Uterus (tissue), 2 donors: ENCODE data around the gene EPGN.

Experiments used
- POLR2A ChIP-seq, 2 donors: fragments of 450-650 bp; IDR thresholded peaks; one replicate each; pipeline ENCODE4 v1.6.1; 2016; ENCODE audit warnings: antibody characterized with exemption in 2 of 2, mild to moderate bottlenecking in 1 of 2, moderate library complexity in 1 of 2
- TF ChIP-seq, protein P1 (sequence below), 4 experiments: fragments of 200-600 bp in 2 of 4; fragments of 450-650 bp in 2 of 4; sonication (generic) in 2 of 4; IDR thresholded peaks; one replicate each; pipeline ENCODE4 v1.5.1; 2016 to 2019; ENCODE audit warnings: antibody characterized with exemption in 4 of 4, mild to moderate bottlenecking in 2 of 4, moderate library complexity in 1 of 4

DNA sequence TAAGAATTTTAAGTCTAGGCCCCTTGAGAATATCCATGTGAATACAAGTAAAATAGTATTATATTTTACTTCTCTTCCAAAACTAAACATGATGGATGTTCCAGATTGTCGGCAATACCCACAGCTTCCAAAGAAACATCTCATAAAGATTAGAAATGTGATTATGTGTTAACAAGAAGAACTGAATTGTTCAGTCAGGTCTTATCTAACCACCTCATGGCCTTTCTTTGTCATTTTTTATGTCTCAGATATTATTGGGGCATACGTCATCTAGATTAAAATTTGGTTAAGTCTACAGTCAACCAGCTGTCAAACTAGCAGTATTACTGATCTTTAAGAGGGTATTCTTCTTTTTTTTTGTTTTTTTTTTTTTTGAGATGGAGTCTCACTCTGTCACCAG is 10.0 kb downstream of the EPGN start:
- TF ChIP-seq, protein P1, sequence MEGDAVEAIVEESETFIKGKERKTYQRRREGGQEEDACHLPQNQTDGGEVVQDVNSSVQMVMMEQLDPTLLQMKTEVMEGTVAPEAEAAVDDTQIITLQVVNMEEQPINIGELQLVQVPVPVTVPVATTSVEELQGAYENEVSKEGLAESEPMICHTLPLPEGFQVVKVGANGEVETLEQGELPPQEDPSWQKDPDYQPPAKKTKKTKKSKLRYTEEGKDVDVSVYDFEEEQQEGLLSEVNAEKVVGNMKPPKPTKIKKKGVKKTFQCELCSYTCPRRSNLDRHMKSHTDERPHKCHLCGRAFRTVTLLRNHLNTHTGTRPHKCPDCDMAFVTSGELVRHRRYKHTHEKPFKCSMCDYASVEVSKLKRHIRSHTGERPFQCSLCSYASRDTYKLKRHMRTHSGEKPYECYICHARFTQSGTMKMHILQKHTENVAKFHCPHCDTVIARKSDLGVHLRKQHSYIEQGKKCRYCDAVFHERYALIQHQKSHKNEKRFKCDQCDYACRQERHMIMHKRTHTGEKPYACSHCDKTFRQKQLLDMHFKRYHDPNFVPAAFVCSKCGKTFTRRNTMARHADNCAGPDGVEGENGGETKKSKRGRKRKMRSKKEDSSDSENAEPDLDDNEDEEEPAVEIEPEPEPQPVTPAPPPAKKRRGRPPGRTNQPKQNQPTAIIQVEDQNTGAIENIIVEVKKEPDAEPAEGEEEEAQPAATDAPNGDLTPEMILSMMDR (IDR thresholded peaks at IDR 0.05), result no peak
- no peak for TF ChIP-seq POLR2A (IDR thresholded peaks at IDR 0.05)
